Measurements from ENCODE around the gene ULK4.

- TF ChIP-seq ZNF223 (tag by site-specific recombination; IDR thresholded peaks at IDR 0.05) (no peak), SP2 (tag by site-specific recombination; IDR thresholded peaks at IDR 0.05) (no peak)
Observed at GRCh38 chr3:41652931-41653330, 309.0 kb downstream of the ULK4 start.
